ENCODE data around the gene IL17RE. TPM values are rescaled to one million over a fixed set of nuclear protein-coding genes. Genes with fewer than 3 reads are reported as not detected.
"Not testable (repeated sequence)": the region's sequence is repeated elsewhere in the genome, so short reads cannot be mapped to it uniquely, and the experiment has no call there.

The IL17RE gene
- total RNA-seq, 1 donor from 2014 or later, result 3.2 TPM

DNA sequence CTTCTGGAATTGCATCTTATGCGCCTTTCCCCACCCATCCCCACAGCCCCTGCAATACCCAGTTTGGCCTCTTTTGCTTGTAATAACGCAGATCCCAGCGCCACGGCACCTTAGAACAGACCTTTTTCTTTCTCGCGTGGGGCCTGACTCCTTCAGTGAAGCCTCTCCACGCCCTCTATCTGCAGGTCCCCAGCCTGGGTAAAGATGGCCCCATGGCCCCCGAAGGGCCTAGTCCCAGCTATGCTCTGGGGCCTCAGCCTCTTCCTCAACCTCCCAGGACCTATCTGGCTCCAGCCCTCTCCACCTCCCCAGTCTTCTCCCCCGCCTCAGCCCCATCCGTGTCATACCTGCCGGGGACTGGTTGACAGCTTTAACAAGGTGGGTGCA is 31.6 kb downstream of the IL17RE start:
- peak overlapping the region; percentile 96 for H3K4me3 Mint-ChIP-seq
- H3K4me1 Mint-ChIP-seq (ENCODE audit: low read depth), result peaks cover 34% of the 10 kb centered on the region
- intact Hi-C loops (cut with micrococcal nuclease), result loop anchor here (1.0 to 10.0 kb wide), 3 partner anchors 12 to 1913 kb away; partner anchors contain the start of gene TAMM41
- H3K36me3 Mint-ChIP-seq (ENCODE audit: low read depth), result peaks cover 15% of the 10 kb centered on the region
- no peak for DNase-seq (ENCODE audit: low spot score)
- H3K27ac Mint-ChIP-seq, result peak overlapping the region; percentile 95
- H3K9me3 Mint-ChIP-seq, result no peaks in the 10 kb centered on the region
- no peaks in the 10 kb centered on the region for H3K27me3 Mint-ChIP-seq (ENCODE audit: insufficient read depth)

DNA sequence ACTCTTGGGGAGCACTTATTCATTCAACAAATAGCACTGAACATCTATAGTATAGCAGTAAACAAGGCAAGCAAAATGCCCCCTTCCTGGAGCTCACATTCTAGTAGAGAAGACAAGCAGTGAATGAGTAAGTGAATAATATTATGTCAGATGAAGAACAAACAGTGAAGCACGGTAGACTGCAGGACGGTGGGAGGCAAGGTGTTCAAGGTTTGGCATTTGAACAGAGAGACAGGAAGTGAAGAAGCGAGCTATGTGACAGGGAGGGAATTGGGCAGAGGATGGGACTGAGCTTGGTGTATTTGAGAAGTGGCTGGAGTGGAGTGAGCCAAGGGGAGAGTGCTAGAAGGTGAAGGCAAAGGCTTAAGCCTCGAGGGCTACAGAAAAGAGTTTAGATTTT is 32.3 kb downstream of the IL17RE start:
- peaks cover 34% of the 10 kb centered on the region for H3K4me1 Mint-ChIP-seq (ENCODE audit: low read depth)
- no peaks in the 10 kb centered on the region for H3K27me3 Mint-ChIP-seq (ENCODE audit: insufficient read depth)
- DNase-seq (ENCODE audit: low spot score), result no peak
- peak overlapping the region; percentile 96 for H3K4me3 Mint-ChIP-seq
- H3K27ac Mint-ChIP-seq, result peak overlapping the region; percentile 95
- no peaks in the 10 kb centered on the region for H3K9me3 Mint-ChIP-seq
- peaks cover 15% of the 10 kb centered on the region for H3K36me3 Mint-ChIP-seq (ENCODE audit: low read depth)
- intact Hi-C loops (cut with micrococcal nuclease), result loop anchor here (1.0 to 10.0 kb wide), 3 partner anchors 11 to 1912 kb away; partner anchors contain the start of gene TAMM41

DNA sequence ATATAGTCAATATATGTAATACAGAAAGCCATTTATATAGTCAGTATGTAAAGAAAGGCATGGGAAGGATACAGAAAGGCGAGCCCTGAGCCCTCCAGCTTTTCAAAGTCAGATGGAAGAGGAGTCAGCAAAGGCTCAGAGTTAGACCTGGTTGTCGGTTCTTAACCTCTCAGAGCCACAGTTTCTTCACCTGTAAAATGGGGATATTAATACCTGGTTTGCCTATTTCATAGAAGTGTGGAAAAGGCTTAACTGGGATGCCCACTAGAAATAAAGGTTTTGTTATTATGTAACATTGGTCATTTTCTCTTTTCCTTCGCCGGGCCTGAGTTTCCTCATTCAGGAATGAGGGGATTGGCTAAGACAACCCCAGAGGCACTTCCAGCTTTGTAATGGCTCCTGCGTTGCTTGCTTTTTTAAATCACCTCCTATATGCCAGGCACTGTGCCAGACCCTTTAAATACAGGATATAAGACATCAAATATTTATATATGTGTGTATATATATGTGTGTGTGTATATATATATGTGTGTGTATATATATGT is 33.4 kb downstream of the IL17RE start:
- Mint-ChIP-seq H3K4me1 (ENCODE audit: low read depth) (peaks cover 34% of the 10 kb centered on the region), H3K27ac (no peak overlapping the region), H3K36me3 (ENCODE audit: low read depth) (peaks cover 15% of the 10 kb centered on the region), H3K4me3 (peak overlapping the region; percentile 96), H3K9me3 (no peaks in the 10 kb centered on the region), H3K27me3 (ENCODE audit: insufficient read depth) (no peaks in the 10 kb centered on the region)
- intact Hi-C loops (cut with micrococcal nuclease), result loop anchor here (10.0 kb wide), 1 partner anchor 289 kb away; no protein-coding TSS in a partner anchor
- DNase-seq (ENCODE audit: low spot score), result no peak

DNA sequence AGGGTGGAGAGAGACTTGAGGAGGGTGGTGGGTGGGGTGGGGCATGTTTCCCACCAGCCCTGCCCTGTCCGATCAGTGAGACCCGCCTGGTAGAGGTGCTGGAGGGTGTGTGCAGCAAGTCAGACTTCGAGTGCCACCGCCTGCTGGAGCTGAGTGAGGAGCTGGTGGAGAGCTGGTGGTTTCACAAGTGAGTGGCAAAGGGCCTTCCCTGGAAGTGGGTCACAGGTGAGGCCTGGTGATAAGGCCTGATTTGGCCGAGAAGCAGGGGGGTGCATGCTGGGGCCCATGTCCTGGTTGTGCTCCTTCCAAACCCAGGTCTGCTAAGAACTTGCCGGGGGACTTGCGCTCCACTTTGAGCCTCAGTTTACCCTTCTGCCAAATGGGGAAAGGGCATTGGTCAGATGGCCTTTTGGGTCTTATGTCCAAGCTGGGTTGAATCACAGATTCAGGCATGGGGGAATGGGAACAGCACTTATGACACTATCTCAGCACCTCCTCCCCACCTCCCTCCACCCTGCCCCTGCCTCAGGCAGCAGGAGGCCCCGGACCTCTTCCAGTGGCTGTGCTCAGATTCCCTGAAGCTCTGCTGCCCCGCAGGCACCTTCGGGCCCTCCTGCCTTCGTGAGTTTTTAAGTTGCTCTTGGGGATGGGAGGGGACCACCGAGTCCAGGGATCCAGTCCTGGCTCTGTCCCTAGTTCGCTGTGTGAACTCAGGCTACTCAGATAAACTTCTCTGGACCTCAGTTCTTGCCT is 35.0 kb downstream of the IL17RE start:
- H3K4me1 Mint-ChIP-seq (ENCODE audit: low read depth), result peaks cover 29% of the 10 kb centered on the region
- H3K9me3 Mint-ChIP-seq, result no peaks in the 10 kb centered on the region
- H3K27ac Mint-ChIP-seq, result no peak overlapping the region
- H3K4me3 Mint-ChIP-seq, result no peak overlapping the region
- DNase-seq (ENCODE audit: low spot score), result no peak
- intact Hi-C loops (cut with micrococcal nuclease), result loop anchor here (10.0 kb wide), 1 partner anchor 287 kb away; no protein-coding TSS in a partner anchor
- H3K27me3 Mint-ChIP-seq (ENCODE audit: insufficient read depth), result no peaks in the 10 kb centered on the region
- peaks cover 20% of the 10 kb centered on the region for H3K36me3 Mint-ChIP-seq (ENCODE audit: low read depth)

DNA sequence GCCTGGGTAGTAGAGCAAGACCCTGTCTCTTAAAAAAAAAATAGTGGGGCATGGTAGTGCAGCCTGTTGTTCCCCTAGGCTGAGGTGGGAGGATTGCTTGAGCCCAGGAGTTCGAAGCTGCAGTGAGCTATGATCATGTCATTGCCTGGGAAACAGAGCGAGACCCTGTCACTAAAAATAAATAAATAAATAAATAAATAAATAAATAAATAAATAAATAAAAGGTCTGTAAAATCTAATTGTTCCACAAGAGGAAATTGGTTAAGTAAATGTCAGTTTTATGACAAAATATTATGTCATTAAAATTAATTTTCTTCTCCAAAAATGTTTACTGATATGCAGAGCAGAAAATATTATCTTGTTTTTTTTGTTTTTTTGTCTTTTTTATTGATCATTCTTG is 36.3 kb downstream of the IL17RE start:
- Mint-ChIP-seq H3K27ac (no peak overlapping the region), H3K4me1 (ENCODE audit: low read depth) (peaks cover 29% of the 10 kb centered on the region), H3K27me3 (ENCODE audit: insufficient read depth) (no peaks in the 10 kb centered on the region), H3K36me3 (ENCODE audit: low read depth) (peaks cover 23% of the 10 kb centered on the region), H3K4me3 (no peak overlapping the region), H3K9me3 (no peaks in the 10 kb centered on the region)
- no peak for DNase-seq (ENCODE audit: low spot score)
- intact Hi-C loops (cut with micrococcal nuclease), result loop anchor here (10.0 kb wide), 1 partner anchor 286 kb away; no protein-coding TSS in a partner anchor

DNA sequence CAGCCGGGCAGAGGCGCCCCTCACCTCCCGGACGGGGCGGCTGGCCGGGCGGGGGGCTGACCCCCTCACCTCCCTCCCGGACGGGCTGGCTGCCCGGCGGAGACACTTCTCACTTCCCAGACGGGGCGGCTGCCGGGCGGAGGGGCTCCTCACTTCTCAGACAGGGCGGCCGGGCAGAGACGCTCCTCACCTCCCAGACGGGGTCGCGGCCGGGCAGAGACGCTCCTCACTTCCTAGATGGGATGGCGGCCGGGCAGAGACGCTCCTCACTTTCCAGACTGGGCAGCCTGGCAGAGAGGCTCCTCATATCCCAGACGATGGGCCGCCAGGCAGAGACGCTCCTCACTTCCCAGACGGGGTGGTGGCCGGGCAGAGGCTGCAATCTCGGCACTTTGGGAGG is 37.3 kb downstream of the IL17RE start:
- H3K4me3 Mint-ChIP-seq; H3K9me3 Mint-ChIP-seq; H3K27ac Mint-ChIP-seq; H3K27me3 Mint-ChIP-seq (ENCODE audit: insufficient read depth); DNase-seq (ENCODE audit: low spot score): not testable (repeated sequence)
- intact Hi-C loops (cut with micrococcal nuclease), result loop anchor here (10.0 kb wide), 1 partner anchor 285 kb away; no protein-coding TSS in a partner anchor
- Mint-ChIP-seq H3K4me1 (ENCODE audit: low read depth) (peaks cover 23% of the 10 kb centered on the region), H3K36me3 (ENCODE audit: low read depth) (peaks cover 24% of the 10 kb centered on the region)

DNA sequence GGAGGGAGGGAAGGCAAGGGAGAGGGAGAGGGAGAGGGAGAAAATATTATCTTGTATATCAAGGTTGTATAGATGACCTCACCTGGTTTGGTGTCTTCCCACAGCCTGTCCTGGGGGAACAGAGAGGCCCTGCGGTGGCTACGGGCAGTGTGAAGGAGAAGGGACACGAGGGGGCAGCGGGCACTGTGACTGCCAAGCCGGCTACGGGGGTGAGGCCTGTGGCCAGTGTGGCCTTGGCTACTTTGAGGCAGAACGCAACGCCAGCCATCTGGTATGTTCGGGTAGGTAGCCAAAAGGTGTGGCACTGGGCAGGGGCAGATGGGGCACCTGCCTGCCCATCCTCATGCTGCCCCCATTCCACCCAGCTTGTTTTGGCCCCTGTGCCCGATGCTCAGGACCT is 38.1 kb downstream of the IL17RE start:
- no peak for DNase-seq (ENCODE audit: low spot score)
- Mint-ChIP-seq H3K27ac (no peak overlapping the region), H3K27me3 (ENCODE audit: insufficient read depth) (no peaks in the 10 kb centered on the region), H3K36me3 (ENCODE audit: low read depth) (peaks cover 15% of the 10 kb centered on the region), H3K4me3 (no peak overlapping the region), H3K4me1 (ENCODE audit: low read depth) (peaks cover 14% of the 10 kb centered on the region), H3K9me3 (no peaks in the 10 kb centered on the region)
- intact Hi-C loops (cut with micrococcal nuclease), result no loop called here

DNA sequence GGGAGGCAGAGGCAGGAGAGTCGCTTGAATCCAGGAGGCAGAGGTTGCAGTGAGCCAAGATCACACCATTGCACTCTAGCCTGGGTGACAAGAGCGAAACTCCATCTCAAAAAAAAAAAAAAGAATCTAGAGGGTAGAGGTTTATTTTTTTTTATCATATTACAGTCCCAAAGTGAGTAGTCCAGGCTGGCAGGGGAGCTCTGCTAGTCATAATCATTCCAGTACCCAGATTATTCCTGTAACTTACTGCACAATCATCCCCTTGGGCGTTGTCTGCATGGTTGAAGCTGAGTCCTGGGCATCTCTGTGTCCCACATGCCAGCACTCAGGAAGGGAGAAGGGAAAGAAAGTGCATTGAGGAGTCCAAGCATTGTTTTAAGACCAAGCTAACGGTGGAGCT is 39.5 kb downstream of the IL17RE start:
- peaks cover 8% of the 10 kb centered on the region for H3K4me1 Mint-ChIP-seq (ENCODE audit: low read depth)
- H3K36me3 Mint-ChIP-seq (ENCODE audit: low read depth), result peaks cover 10% of the 10 kb centered on the region
- DNase-seq (ENCODE audit: low spot score), result no peak
- intact Hi-C loops (cut with micrococcal nuclease), result no loop called here
- no peak overlapping the region for H3K4me3 Mint-ChIP-seq
- no peak overlapping the region for H3K27ac Mint-ChIP-seq
- no peaks in the 10 kb centered on the region for H3K27me3 Mint-ChIP-seq (ENCODE audit: insufficient read depth)
- no peaks in the 10 kb centered on the region for H3K9me3 Mint-ChIP-seq

DNA sequence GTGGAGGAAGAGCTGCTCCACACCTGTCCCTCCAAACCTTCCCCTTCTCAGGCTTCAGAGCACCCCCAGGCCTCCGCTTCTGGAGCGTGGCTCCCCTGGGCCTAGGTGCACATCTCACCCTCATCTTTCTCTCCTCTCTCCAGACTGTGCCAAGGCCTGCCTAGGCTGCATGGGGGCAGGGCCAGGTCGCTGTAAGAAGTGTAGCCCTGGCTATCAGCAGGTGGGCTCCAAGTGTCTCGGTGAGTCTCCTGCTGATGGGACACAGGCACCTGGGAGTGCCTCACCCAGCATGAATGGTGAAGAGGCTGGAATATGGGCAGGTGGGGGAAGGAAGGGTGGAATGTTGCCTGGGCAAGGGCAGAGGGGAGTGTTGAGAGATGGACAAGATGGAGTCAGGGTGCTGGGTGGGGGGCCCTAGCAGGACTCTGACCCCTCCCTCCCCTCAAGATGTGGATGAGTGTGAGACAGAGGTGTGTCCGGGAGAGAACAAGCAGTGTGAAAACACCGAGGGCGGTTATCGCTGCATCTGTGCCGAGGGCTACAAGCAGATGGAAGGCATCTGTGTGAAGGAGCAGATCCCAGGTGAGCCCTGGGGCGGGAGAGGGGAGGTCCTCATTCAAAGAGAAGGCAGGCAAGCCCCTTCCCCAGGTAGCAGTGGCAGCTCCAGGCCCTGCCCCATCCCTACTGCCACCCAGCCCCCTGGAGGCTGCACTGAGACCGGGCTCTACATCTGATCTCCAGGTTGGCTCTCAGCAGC is 40.5 kb downstream of the IL17RE start:
- Mint-ChIP-seq H3K4me1 (ENCODE audit: low read depth) (peaks cover 6% of the 10 kb centered on the region), H3K36me3 (ENCODE audit: low read depth) (peaks cover 10% of the 10 kb centered on the region), H3K27ac (no peak overlapping the region), H3K9me3 (no peaks in the 10 kb centered on the region), H3K4me3 (no peak overlapping the region), H3K27me3 (ENCODE audit: insufficient read depth) (no peaks in the 10 kb centered on the region)
- no peak for DNase-seq (ENCODE audit: low spot score)
- intact Hi-C loops (cut with micrococcal nuclease), result no loop called here

DNA sequence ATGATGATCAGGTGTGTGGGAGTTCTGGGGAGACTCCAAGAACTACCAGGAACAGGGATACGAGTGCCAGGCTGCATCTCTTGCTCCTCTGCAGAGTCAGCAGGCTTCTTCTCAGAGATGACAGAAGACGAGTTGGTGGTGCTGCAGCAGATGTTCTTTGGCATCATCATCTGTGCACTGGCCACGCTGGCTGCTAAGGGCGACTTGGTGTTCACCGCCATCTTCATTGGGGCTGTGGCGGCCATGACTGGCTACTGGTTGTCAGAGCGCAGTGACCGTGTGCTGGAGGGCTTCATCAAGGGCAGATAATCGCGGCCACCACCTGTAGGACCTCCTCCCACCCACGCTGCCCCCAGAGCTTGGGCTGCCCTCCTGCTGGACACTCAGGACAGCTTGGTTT is 41.6 kb downstream of the IL17RE start:
- Mint-ChIP-seq H3K4me3 (no peak overlapping the region), H3K9me3 (no peaks in the 10 kb centered on the region), H3K27ac (peak overlapping the region; percentile 29), H3K36me3 (ENCODE audit: low read depth) (peaks cover 10% of the 10 kb centered on the region), H3K27me3 (ENCODE audit: insufficient read depth) (no peaks in the 10 kb centered on the region), H3K4me1 (ENCODE audit: low read depth) (peaks cover 6% of the 10 kb centered on the region)
- intact Hi-C loops (cut with micrococcal nuclease), result no loop called here
- DNase-seq (ENCODE audit: low spot score), result no peak

DNA sequence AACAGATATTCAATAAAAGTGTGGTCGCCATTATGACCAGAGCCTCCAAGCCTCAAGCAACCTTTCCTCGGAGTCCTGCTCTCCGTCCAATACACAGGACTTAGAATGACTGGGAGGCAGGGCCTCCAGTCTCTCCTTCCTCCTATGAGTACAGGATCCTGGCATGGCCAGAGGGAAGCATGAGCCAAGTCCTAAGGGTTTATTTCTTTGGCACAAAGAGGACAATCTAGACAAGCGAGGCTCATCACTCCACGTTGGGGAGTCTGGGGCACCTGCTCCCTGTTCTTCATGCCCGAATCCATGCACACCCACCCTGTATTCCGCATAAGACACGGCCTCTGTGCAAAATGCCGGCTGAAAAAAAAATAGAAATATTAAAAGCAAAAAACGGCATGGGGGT is 42.7 kb downstream of the IL17RE start:
- Mint-ChIP-seq H3K9me3 (no peaks in the 10 kb centered on the region), H3K36me3 (ENCODE audit: low read depth) (peaks cover 13% of the 10 kb centered on the region), H3K27me3 (ENCODE audit: insufficient read depth) (no peaks in the 10 kb centered on the region), H3K27ac (no peak overlapping the region), H3K4me3 (peak overlapping the region; percentile 48), H3K4me1 (ENCODE audit: low read depth) (peaks cover 8% of the 10 kb centered on the region)
- intact Hi-C loops (cut with micrococcal nuclease), result no loop called here
- no peak for DNase-seq (ENCODE audit: low spot score)

DNA sequence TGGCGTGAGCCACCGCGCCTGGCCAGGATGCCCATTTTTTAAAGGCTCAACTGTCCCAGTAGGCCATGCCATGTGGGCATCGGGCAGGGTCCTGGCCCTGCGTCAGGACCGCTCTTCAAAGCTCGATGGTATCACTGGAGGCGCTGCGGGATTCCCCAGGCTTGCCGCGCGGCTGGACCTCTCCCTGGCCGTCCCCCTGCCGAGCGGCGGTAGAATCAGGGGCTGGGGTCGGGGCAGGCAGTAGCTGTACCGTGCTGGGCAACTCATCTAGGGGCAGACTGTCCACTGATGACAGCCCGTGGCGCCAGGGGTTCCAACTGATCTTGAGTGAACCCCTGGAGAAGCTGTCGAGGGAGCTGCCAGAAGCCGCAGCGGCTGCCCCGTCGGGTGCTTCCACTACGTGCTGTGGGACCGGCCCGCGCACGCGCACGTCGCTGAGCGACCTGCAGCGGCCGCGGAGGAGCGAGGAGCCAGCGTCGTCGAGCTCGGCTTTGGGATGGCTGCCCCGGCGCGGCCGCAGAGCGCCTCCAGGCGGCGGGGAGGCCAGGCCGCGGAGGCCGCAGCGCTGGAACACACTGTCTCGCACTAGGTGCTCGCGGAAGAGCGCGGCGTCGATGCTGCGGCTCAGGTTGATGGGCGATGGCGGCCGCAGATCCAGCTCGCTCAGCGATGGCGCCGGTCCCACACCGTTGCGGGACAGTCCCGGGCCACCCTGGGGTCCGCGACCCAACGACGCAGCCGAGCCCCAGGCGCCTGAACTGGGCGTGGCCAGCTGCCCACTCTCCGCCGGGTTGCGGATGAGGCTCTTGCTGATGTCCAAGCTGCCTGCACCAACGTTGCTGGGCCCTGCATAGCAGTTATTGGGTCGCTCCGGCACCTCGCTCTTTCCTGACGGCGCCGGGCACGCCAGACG is 43.7 kb downstream of the IL17RE start:
- no peaks in the 10 kb centered on the region for H3K9me3 Mint-ChIP-seq
- peaks cover 18% of the 10 kb centered on the region for H3K4me1 Mint-ChIP-seq (ENCODE audit: low read depth)
- H3K4me3 Mint-ChIP-seq, result peak overlapping the region; percentile 89
- peaks cover 10% of the 10 kb centered on the region for H3K36me3 Mint-ChIP-seq (ENCODE audit: low read depth)
- peak overlapping the region; percentile 82 for H3K27ac Mint-ChIP-seq
- intact Hi-C loops (cut with micrococcal nuclease), result loop anchor here (1.0 kb wide), 3 partner anchors 12 to 102 kb away; partner anchors contain the start of genes JAGN1 and RPUSD3
- DNase-seq (ENCODE audit: low spot score), result peak; percentile 86
- no peaks in the 10 kb centered on the region for H3K27me3 Mint-ChIP-seq (ENCODE audit: insufficient read depth)

Measured in activated T-helper 1 cell treated with anti-CD3 and anti-CD28 coated beads, Interleukin-12 subunit alpha, Interleukin-12 subunit beta, Interleukin-2, Interleukin-4 antibody, amounts not matched to agents 30 ng/mL and 10 ng/mL and 1 ng/mL, durations not matched to agents 14 hours and 24 hours and 36 hours (primary cell).